RKO (cell line): ENCODE measurements around the gene RIC3.

ENCODE experiments used
- DNase-seq: peaks from one replicate; pipeline ENCODE4 v3.0.0-alpha.2; 2016; ENCODE audit warnings: low spot score

RIC3 gene

GRCh38 chr11:8168485-8169257 lies at the start of gene RIC3:
RIC3 (minus strand) TSS chr11:8169025; CDS start chr11:8168989, 36 bp downstream.
- no peak for DNase-seq

- DNase-seq = no peak
Observed at GRCh38 chr11:8218409-8218808, 49.6 kb upstream of the RIC3 start.

GRCh38 chr11:8217926-8218325 lies 49.1 kb upstream of the RIC3 start:
- no peak for DNase-seq

- no peak for DNase-seq
Observed at GRCh38 chr11:8217136-8217535, 48.3 kb upstream of the RIC3 start.

- no peak for DNase-seq
Observed at GRCh38 chr11:8213376-8213775, 44.6 kb upstream of the RIC3 start.

GRCh38 chr11:8209208-8209807 lies 40.5 kb upstream of the RIC3 start:
- no peak for DNase-seq

- no peak for DNase-seq
Observed at GRCh38 chr11:8207080-8208000, 38.5 kb upstream of the RIC3 start.

- no peak for DNase-seq
Observed at GRCh38 chr11:8206251-8207079, 37.6 kb upstream of the RIC3 start.

- DNase-seq = no peak
Observed at GRCh38 chr11:8205566-8205965, 36.7 kb upstream of the RIC3 start.

- DNase-seq = no peak
Observed at GRCh38 chr11:8204596-8204995, 35.8 kb upstream of the RIC3 start.

GRCh38 chr11:8204025-8204424 lies 35.2 kb upstream of the RIC3 start:
- no peak for DNase-seq

- no peak for DNase-seq
Observed at GRCh38 chr11:8203414-8203715, 34.5 kb upstream of the RIC3 start.

- no peak for DNase-seq
Observed at GRCh38 chr11:8202516-8203413, 33.9 kb upstream of the RIC3 start.

- no peak for DNase-seq
Observed at GRCh38 chr11:8201644-8202365, 33.0 kb upstream of the RIC3 start.

- DNase-seq = no peak
Observed at GRCh38 chr11:8199676-8200075, 30.9 kb upstream of the RIC3 start.

- no peak for DNase-seq
Observed at GRCh38 chr11:8196749-8197148, 27.9 kb upstream of the RIC3 start.

GRCh38 chr11:8194956-8195355 lies 26.1 kb upstream of the RIC3 start:
- no peak for DNase-seq

- DNase-seq = no peak
Observed at GRCh38 chr11:8192896-8193209, 24.0 kb upstream of the RIC3 start.

GRCh38 chr11:8192016-8192895 lies 23.4 kb upstream of the RIC3 start:
- peak; percentile 58 for DNase-seq
